Measurements from ENCODE around the gene KAT8. TPM values are rescaled to one million over a fixed set of nuclear protein-coding genes. Genes with fewer than 3 reads are reported as not detected.
A peak's percentile ranks its signal among the peaks of the same experiment; 100 is the strongest.

KAT8 gene
- total RNA-seq, 4 donors from 2014 or later, result 63.0 to 101 (median 77.8) TPM

DNA sequence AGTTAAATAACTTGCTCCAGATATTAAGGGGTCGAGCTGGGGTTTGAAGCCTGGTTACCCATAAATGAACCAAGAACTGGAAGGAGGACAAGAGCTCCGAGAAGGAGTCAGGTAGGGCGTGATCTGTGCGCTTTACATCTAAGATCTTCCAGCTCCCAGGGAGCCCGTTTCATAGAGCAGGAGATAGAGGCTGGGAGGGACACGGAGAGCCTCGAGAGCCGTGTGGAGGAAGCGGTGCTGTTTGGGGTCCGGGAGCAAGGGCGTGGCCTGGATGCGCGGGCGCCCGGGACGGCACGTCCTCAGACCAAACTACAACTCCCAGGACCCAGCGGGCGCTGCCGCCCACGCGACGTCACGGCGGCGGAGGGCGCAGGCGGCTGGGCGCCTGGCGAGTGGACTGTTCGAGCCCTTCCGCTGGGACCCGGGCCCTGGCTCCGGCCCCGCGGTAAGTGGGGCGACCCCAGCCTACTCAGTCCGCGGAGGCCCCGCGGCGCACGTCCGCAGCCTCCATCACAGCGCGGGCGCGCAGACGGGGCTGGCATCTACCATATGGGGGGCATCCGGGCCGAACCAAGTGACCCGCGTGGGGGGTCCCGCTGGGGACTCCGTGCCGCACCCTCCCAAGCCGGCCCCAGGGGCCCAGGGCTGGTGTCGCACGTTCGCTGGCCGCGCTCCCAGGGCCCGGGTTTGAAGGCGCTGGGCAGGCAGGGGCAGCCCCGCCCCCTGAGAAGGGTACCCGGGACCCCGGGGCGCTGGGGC is 9.2 kb upstream of the KAT8 start, which contains the start of gene BCKDK:
Gene BCKDK, plus strand, starts transcription at position 352 of the 759 bp plus-strand sequence. CDS start 838 bp downstream, outside the sequence.
- DNase-seq, result peak; percentile 63 to 76

DNA sequence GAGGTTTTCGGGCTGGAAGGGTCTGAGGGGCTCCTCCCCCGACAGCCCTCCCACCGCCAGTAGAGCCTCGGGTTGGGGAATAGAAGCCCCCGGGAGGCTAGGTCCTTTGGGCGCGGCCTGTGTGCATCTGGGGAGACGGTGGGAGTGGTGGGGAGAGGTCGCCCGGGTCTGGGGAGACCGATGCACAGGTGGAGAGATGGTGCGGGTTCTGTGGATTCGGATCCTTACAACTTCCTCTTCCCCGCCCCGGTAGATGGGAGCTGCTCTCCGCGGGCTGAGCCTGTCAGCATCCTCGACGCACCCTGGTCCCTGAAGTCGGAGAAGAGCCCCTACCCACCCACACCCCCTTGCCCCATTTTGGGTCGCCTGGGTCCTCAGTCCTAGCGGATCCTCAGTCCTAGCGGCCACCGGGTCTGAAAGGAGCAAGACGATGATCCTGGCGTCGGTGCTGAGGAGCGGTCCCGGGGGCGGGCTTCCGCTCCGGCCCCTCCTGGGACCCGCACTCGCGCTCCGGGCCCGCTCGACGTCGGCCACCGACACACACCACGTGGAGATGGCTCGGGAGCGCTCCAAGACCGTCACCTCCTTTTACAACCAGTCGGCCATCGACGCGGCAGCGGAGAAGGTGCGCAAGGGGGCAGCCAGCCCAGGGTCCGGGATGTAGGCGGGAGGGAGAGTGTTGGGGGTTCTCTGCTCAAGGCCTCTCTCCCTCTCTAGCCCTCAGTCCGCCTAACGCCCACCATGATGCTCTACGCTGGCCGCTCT is 8.5 kb upstream of the KAT8 start:
- intact Hi-C loops (cut with DNase I; ENCODE audit: low total_unique reads), result no loop called here
- no peak for DNase-seq
- H3K4me3 ChIP-seq, result peak overlapping the region; percentile 63 to 82
- H3K36me3 ChIP-seq, result no peaks in the 10 kb centered on the region
- TF ChIP-seq, protein P1, sequence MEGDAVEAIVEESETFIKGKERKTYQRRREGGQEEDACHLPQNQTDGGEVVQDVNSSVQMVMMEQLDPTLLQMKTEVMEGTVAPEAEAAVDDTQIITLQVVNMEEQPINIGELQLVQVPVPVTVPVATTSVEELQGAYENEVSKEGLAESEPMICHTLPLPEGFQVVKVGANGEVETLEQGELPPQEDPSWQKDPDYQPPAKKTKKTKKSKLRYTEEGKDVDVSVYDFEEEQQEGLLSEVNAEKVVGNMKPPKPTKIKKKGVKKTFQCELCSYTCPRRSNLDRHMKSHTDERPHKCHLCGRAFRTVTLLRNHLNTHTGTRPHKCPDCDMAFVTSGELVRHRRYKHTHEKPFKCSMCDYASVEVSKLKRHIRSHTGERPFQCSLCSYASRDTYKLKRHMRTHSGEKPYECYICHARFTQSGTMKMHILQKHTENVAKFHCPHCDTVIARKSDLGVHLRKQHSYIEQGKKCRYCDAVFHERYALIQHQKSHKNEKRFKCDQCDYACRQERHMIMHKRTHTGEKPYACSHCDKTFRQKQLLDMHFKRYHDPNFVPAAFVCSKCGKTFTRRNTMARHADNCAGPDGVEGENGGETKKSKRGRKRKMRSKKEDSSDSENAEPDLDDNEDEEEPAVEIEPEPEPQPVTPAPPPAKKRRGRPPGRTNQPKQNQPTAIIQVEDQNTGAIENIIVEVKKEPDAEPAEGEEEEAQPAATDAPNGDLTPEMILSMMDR (IDR thresholded peaks at IDR 0.05), result no peak
- no peak for TF ChIP-seq POLR2A (IDR thresholded peaks at IDR 0.05)
- H3K9me3 ChIP-seq, result no peaks in the 10 kb centered on the region
- H3K27me3 ChIP-seq, result no peaks in the 10 kb centered on the region
- peaks cover 0 to 6% of the 10 kb centered on the region in 2 donors for H3K4me1 ChIP-seq
- peak overlapping the region; percentile 82 to 86 for H3K27ac ChIP-seq

More for the DNA sequence above, 9.2 kb upstream of the KAT8 start, which contains the start of gene BCKDK:
- peak within 1 kb of the TSS; percentile 63 to 82 for H3K4me3 ChIP-seq
- H3K27ac ChIP-seq, result peak within 1 kb of the TSS; percentile 82 to 86
- no peaks in the 10 kb centered on the region for H3K27me3 ChIP-seq
- peaks cover 0 to 6% of the 10 kb centered on the region in 2 donors for H3K4me1 ChIP-seq
- H3K36me3 ChIP-seq, result no peaks in the 10 kb centered on the region
- no peaks in the 10 kb centered on the region for H3K9me3 ChIP-seq
- peak; percentile 20 to 69 for TF ChIP-seq POLR2A (IDR thresholded peaks at IDR 0.05)
- TF ChIP-seq, protein P1 (IDR thresholded peaks at IDR 0.05), result no peak
- intact Hi-C loops (cut with DNase I; ENCODE audit: low total_unique reads), result no loop called here

DNA sequence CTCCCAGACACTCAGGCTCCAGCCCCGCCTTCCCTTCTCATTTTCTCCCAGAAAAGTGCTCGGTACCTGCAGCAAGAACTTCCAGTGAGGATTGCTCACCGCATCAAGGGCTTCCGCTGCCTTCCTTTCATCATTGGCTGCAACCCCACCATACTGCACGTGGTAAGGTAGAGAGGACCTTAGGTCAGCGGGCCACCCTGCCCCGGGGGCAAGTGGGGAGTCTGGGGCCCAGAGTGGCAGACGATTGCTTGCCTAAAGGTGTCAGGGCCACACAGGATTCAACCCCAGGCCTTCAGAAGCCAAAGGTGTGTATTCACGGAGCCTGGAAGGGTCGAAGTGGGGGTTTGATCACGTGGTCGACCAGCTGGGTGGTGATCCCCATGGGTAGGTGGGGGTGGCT is 7.8 kb upstream of the KAT8 start:
- H3K27me3 ChIP-seq, result no peaks in the 10 kb centered on the region
- H3K4me1 ChIP-seq, result peaks cover 0 to 6% of the 10 kb centered on the region in 2 donors
- no peak for DNase-seq
- intact Hi-C loops (cut with DNase I; ENCODE audit: low total_unique reads), result no loop called here
- H3K27ac ChIP-seq, result no peak overlapping the region
- H3K36me3 ChIP-seq, result no peaks in the 10 kb centered on the region
- no peaks in the 10 kb centered on the region for H3K9me3 ChIP-seq
- TF ChIP-seq, protein P1 (IDR thresholded peaks at IDR 0.05), result no peak
- TF ChIP-seq POLR2A (IDR thresholded peaks at IDR 0.05), result no peak
- H3K4me3 ChIP-seq, result no peak overlapping the region

DNA sequence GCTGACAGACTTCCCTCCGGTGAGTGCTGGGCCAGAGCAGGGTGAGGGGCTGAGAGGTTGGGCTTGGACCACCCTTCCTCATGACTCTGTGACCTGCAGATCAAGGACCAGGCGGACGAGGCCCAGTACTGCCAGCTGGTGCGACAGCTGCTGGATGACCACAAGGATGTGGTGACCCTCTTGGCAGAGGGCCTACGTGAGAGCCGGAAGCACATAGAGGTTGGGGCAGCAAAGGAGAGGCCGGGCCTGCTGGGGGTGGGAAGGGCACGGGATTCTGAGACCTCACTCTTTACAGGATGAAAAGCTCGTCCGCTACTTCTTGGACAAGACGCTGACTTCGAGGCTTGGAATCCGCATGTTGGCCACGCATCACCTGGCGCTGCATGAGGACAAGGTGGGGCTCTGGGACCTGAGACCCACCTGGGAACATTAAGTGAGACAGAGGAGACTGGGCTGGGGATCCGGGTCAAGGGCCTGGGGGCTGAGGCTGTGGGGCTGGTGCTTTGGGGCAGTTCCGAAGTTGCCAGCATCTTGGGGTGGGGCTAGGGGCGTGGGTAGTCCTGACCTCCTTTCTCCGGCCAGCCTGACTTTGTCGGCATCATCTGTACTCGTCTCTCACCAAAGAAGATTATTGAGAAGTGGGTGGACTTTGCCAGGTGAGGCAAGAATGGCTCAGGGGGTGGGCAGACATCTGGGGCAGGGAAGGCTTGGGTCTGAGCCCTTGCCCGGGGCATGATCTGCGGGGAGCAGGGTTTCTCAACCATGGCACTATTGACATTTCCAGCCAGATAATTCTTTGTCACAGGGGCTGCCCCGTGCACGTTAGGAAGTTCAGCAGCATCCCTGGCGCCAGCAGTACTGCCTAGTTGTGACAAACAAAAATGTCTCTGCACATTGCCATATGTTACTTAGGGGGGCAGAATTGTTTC is 7.1 kb upstream of the KAT8 start:
- Histone ChIP-seq H3K9me3 (no peaks in the 10 kb centered on the region), H3K27ac (no peak overlapping the region), H3K36me3 (no peaks in the 10 kb centered on the region), H3K4me1 (peaks cover 0 to 6% of the 10 kb centered on the region in 2 donors), H3K4me3 (no peak overlapping the region), H3K27me3 (no peaks in the 10 kb centered on the region)
- intact Hi-C loops (cut with DNase I; ENCODE audit: low total_unique reads), result no loop called here
- DNase-seq, result no peak
- TF ChIP-seq, protein P1 (IDR thresholded peaks at IDR 0.05), result no peak
- no peak for TF ChIP-seq POLR2A (IDR thresholded peaks at IDR 0.05)

Data from uterus (tissue), 4 donors.